ENCODE measurements around the gene TBX4.

DNA sequence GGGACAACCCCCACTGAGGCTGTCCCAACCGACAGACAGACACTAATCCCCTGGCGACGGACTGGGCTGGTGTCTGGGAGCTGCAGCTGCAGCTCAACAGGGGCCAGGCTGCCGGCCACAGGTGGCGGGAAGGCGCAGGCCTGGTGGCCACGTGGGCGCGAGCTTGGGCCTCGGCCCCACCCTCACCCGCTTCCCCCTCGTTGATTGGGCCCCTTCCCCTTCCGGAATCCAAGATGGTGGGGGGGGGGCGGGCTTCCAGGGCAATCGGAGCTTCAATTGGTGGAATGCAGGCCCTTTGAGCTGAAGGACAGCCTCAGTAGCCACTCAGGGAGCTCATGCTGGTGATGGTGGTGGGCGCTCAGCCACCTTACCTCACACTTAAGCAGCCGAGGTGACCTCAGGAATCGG lies 8.7 kb upstream of the TBX4 start:
- TF ChIP-seq, protein P1, sequence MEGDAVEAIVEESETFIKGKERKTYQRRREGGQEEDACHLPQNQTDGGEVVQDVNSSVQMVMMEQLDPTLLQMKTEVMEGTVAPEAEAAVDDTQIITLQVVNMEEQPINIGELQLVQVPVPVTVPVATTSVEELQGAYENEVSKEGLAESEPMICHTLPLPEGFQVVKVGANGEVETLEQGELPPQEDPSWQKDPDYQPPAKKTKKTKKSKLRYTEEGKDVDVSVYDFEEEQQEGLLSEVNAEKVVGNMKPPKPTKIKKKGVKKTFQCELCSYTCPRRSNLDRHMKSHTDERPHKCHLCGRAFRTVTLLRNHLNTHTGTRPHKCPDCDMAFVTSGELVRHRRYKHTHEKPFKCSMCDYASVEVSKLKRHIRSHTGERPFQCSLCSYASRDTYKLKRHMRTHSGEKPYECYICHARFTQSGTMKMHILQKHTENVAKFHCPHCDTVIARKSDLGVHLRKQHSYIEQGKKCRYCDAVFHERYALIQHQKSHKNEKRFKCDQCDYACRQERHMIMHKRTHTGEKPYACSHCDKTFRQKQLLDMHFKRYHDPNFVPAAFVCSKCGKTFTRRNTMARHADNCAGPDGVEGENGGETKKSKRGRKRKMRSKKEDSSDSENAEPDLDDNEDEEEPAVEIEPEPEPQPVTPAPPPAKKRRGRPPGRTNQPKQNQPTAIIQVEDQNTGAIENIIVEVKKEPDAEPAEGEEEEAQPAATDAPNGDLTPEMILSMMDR (conservative IDR thresholded peaks at IDR 0.05; ENCODE audit: low read depth, low read length), result no peak
- no peak for TF ChIP-seq EZH2 (IDR thresholded peaks at IDR 0.05; ENCODE audit: low read length, unreplicated experiment)

Measured in PC-3 (cell line).